CD4-positive, alpha-beta T cell treated with Interleukin-1 beta for 1 hour (primary cell): ENCODE results near the gene PET100.

ENCODE experiments used
- DNase-seq, 2 donors: peaks; one replicate each; pipeline ENCODE4 v3.0.0-alpha.2; 2020 to 2022

The PET100 gene

GRCh38 chr19:7680606-7681339 is 51.2 kb downstream of the PET100 start, which contains the start of gene TRAPPC5:
Gene TRAPPC5 (plus strand): TSS chr19:7680833. CDS start chr19:7682254, 1,421 bp downstream.
- DNase-seq: peak; percentile 89 to 91
